GM23338 (cell line): ENCODE results near the gene PID1.

ENCODE experiments used
- JUNB ChIP-seq: IDR thresholded peaks from one replicate; pipeline ENCODE4 v1.6.1; 2016; ENCODE audit warnings: antibody characterized with exemption; ENCODE audit not compliant: unreplicated experiment
- TF ChIP-seq, protein P1 (sequence below), 2 experiments: fragments of 200-600 bp in 1 of 2; sonication (generic) in 1 of 2; conservative IDR thresholded peaks; 2 replicates each; pipeline versions ENCODE4 v1.5.1 to v1.6.1; 2016 to 2017; ENCODE audit warnings: antibody characterized with exemption in 2 of 2, low read depth in 2 of 2, mild to moderate bottlenecking in 2 of 2, moderate library complexity in 1 of 2

DNA sequence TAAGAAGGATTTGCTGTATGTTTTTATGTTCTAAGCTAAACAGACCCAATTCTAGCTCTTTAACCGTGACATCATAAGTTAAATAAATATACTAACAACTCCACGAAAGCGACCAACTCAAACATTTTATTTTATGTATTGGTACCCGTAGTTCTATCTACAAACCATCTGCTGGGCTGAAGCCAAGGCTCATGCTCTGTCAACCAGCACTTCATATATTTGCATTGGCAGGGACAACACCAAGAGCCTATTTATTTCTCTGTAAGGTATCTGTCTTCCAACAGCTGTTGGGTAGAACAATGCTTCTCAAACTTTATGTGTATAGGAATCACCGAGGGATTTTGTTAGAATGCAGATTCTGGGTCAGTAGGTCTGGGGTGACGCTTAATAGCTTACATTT is 64.5 kb downstream of the PID1 start:
- TF ChIP-seq, protein P1, sequence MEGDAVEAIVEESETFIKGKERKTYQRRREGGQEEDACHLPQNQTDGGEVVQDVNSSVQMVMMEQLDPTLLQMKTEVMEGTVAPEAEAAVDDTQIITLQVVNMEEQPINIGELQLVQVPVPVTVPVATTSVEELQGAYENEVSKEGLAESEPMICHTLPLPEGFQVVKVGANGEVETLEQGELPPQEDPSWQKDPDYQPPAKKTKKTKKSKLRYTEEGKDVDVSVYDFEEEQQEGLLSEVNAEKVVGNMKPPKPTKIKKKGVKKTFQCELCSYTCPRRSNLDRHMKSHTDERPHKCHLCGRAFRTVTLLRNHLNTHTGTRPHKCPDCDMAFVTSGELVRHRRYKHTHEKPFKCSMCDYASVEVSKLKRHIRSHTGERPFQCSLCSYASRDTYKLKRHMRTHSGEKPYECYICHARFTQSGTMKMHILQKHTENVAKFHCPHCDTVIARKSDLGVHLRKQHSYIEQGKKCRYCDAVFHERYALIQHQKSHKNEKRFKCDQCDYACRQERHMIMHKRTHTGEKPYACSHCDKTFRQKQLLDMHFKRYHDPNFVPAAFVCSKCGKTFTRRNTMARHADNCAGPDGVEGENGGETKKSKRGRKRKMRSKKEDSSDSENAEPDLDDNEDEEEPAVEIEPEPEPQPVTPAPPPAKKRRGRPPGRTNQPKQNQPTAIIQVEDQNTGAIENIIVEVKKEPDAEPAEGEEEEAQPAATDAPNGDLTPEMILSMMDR (conservative IDR thresholded peaks at IDR 0.05; ENCODE audit: low read depth in 2 of 2), result no peak
- TF ChIP-seq JUNB, result no peak
